ENCODE measurements around the gene TSPAN5.

Gene TSPAN5

GRCh38 chr4:98686847-98687246 lies 28.4 kb upstream of the TSPAN5 start:
- Histone ChIP-seq H3K9ac (ENCODE audit: low read length) (no peak overlapping the region), H3K27me3 (ENCODE audit: low read length) (no peaks in the 10 kb centered on the region), H3K9me3 (ENCODE audit: insufficient read depth, low read length) (no peaks in the 10 kb centered on the region), H3K36me3 (ENCODE audit: low read length) (no peaks in the 10 kb centered on the region), H3K9me2 (replicated peaks; ENCODE audit: insufficient read depth, low read length) (no peaks in the 10 kb centered on the region), H3K27ac (ENCODE audit: low read depth, low read length) (no peak overlapping the region), H3K4me3 (ENCODE audit: insufficient read depth, low read length, poor library complexity, severe bottlenecking) (no peak overlapping the region), H2AFZ (ENCODE audit: low read depth, low read length, severe bottlenecking) (no peak overlapping the region), H3F3A (ENCODE audit: insufficient read depth) (no peaks in the 10 kb centered on the region), H3K4me2 (ENCODE audit: low read depth, low read length, poor library complexity, severe bottlenecking) (no peak overlapping the region), H3K79me2 (ENCODE audit: insufficient read depth, low read length) (no peaks in the 10 kb centered on the region), H4K20me1 (ENCODE audit: low read depth, low read length) (no peaks in the 10 kb centered on the region)
- TF ChIP-seq EZH2phosphoT487 (conservative IDR thresholded peaks at IDR 0.05; ENCODE audit: low read length) = no peak
- TF ChIP-seq, protein P1, sequence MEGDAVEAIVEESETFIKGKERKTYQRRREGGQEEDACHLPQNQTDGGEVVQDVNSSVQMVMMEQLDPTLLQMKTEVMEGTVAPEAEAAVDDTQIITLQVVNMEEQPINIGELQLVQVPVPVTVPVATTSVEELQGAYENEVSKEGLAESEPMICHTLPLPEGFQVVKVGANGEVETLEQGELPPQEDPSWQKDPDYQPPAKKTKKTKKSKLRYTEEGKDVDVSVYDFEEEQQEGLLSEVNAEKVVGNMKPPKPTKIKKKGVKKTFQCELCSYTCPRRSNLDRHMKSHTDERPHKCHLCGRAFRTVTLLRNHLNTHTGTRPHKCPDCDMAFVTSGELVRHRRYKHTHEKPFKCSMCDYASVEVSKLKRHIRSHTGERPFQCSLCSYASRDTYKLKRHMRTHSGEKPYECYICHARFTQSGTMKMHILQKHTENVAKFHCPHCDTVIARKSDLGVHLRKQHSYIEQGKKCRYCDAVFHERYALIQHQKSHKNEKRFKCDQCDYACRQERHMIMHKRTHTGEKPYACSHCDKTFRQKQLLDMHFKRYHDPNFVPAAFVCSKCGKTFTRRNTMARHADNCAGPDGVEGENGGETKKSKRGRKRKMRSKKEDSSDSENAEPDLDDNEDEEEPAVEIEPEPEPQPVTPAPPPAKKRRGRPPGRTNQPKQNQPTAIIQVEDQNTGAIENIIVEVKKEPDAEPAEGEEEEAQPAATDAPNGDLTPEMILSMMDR (IDR thresholded peaks at IDR 0.05; ENCODE audit: insufficient read depth, low read length, poor library complexity, severe bottlenecking) = no peak

- Histone ChIP-seq H3K4me2 (ENCODE audit: low read depth, low read length, poor library complexity, severe bottlenecking) (no peak overlapping the region), H4K20me1 (ENCODE audit: low read depth, low read length) (no peaks in the 10 kb centered on the region), H3F3A (ENCODE audit: insufficient read depth) (no peaks in the 10 kb centered on the region), H2AFZ (ENCODE audit: low read depth, low read length, severe bottlenecking) (no peak overlapping the region), H3K9ac (ENCODE audit: low read length) (no peak overlapping the region), H3K9me3 (ENCODE audit: insufficient read depth, low read length) (no peaks in the 10 kb centered on the region), H3K4me3 (ENCODE audit: insufficient read depth, low read length, poor library complexity, severe bottlenecking) (no peak overlapping the region), H3K27ac (ENCODE audit: low read depth, low read length) (no peak overlapping the region), H3K9me2 (replicated peaks; ENCODE audit: insufficient read depth, low read length) (no peaks in the 10 kb centered on the region), H3K27me3 (ENCODE audit: low read length) (no peaks in the 10 kb centered on the region), H3K36me3 (ENCODE audit: low read length) (no peaks in the 10 kb centered on the region), H3K79me2 (ENCODE audit: insufficient read depth, low read length) (no peaks in the 10 kb centered on the region)
- TF ChIP-seq, protein P1 (IDR thresholded peaks at IDR 0.05; ENCODE audit: insufficient read depth, low read length, poor library complexity, severe bottlenecking) = no peak
- TF ChIP-seq EZH2phosphoT487 (conservative IDR thresholded peaks at IDR 0.05; ENCODE audit: low read length) = no peak
These were observed 27.8 kb upstream of the TSPAN5 start for GRCh38 chr4:98686043-98686707.

DNA sequence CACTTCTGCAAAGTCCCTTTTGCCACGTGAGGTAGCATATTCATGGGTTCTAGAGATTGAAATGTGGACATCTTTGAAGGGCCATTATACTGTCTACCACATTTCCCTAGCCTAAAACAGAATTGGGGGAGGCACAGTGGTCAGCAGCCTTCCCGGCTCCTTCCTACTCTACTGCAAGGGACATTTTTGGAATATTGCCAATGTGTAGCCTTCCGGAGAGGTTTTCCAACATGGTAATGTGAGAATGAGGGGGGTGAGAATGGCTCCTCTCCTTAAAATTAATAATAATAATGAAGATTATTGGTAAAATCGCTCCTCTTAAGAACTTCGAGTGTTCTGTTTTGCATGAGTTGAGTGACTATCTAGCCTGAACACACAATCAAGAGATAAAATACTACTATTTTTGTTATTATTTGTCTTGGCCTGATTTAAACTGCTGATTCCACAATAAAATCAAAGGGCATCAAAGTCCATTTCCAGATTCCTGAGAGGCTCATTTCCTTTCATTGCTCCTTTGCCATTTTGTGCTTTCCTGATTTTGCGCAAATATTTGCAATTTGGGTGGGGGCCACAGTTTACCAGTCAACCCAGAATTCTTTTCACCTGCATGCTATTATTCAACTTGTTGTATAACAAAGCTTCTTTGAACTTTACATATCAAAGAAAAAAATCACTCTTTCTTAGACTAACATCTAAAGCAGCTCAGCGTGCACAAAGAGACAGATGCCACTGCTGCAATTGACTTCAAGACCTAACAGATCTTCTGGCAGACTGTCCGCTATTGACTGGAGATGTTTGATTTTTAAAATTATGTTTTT lies 27.0 kb upstream of the TSPAN5 start:
- H3K4me2 ChIP-seq (ENCODE audit: low read depth, low read length, poor library complexity, severe bottlenecking) = no peak overlapping the region
- H3K9me3 ChIP-seq (ENCODE audit: insufficient read depth, low read length) = no peaks in the 10 kb centered on the region
- no peaks in the 10 kb centered on the region for H3K27me3 ChIP-seq (ENCODE audit: low read length)
- H3K79me2 ChIP-seq (ENCODE audit: insufficient read depth, low read length) = no peaks in the 10 kb centered on the region
- TF ChIP-seq, protein P1 (IDR thresholded peaks at IDR 0.05; ENCODE audit: insufficient read depth, low read length, poor library complexity, severe bottlenecking) = no peak
- TF ChIP-seq EZH2phosphoT487 (conservative IDR thresholded peaks at IDR 0.05; ENCODE audit: low read length) = no peak
- no peaks in the 10 kb centered on the region for H3K9me2 ChIP-seq (replicated peaks; ENCODE audit: insufficient read depth, low read length)
- H2AFZ ChIP-seq (ENCODE audit: low read depth, low read length, severe bottlenecking) = no peak overlapping the region
- no peak overlapping the region for H3K4me3 ChIP-seq (ENCODE audit: insufficient read depth, low read length, poor library complexity, severe bottlenecking)
- H3K9ac ChIP-seq (ENCODE audit: low read length) = no peak overlapping the region
- H4K20me1 ChIP-seq (ENCODE audit: low read depth, low read length) = no peaks in the 10 kb centered on the region
- no peaks in the 10 kb centered on the region for H3F3A ChIP-seq (ENCODE audit: insufficient read depth)
- no peaks in the 10 kb centered on the region for H3K36me3 ChIP-seq (ENCODE audit: low read length)
- H3K27ac ChIP-seq (ENCODE audit: low read depth, low read length) = no peak overlapping the region

Measured in SU-DHL-6 (cell line).